Amniotic stem cell (primary cell): Measurements from ENCODE around the gene KMT5C.

Source experiments
- DNase-seq: peaks from one replicate; lab custom pipeline; 2025; lab: John Stamatoyannopoulos, UW

The KMT5C gene

DNA sequence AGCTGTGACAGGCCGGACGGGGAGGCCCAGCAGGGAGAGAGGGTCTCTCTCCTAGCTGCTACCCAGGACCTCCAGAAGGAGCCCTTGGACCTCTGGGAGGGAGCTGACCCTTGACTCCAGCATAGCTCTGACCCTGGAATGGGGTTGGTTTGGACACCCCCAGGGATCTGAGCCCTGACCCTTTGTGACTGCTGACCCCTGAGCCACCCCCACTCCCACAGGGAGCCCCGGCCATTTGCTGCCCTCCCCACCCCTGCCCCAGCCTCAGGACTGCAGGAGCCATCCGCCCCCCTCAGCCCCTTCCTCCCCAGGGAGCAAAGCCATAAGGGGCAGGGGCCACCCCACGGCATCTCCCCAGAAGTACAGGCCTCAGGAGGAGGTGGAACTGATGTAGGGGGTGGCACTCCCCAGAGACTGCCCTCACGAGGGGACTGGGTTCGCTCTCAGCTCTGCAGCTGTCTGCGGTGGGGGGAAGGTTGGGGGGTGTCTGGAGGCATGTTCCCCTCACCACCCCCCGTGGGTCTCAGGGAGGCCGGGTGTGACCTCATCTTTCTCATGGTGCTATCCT is 7.8 kb downstream of the KMT5C start:
- DNase-seq, result no peak

DNA sequence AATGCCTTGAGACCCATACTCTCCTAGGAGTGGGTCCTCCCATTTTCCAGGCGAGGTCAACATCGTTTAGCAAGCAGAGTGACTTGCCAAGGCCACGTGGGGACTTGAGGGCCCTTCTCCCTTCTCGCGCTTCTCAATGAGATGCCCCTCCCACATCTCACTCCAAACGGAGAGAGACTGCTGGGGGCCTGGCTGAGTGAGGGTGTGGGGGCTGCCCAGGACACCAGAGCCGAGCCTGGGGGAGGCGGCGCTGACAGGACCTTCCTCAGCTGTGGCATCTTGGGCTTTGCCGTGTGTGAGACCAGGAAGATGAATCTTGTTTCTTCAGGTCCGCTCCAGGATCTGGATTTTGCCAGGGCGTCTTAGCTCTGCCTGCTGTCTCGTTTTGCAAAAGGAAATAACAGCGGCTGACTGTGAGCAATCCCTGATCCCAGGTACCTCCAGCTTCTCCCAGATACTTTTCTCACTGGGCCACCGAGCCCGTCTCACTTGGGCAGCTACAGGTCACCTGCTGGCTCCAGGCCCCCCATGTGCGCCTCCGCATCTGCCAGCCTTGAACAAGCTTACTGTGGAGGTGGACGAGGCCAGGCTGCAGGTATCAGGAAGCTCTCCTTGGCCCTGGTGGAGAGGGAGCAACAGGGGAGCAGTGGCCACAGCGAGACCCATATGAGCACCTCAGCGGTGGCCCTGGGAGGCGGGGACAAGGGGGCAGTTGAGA is 8.8 kb downstream of the KMT5C start:
- DNase-seq, result no peak

DNA sequence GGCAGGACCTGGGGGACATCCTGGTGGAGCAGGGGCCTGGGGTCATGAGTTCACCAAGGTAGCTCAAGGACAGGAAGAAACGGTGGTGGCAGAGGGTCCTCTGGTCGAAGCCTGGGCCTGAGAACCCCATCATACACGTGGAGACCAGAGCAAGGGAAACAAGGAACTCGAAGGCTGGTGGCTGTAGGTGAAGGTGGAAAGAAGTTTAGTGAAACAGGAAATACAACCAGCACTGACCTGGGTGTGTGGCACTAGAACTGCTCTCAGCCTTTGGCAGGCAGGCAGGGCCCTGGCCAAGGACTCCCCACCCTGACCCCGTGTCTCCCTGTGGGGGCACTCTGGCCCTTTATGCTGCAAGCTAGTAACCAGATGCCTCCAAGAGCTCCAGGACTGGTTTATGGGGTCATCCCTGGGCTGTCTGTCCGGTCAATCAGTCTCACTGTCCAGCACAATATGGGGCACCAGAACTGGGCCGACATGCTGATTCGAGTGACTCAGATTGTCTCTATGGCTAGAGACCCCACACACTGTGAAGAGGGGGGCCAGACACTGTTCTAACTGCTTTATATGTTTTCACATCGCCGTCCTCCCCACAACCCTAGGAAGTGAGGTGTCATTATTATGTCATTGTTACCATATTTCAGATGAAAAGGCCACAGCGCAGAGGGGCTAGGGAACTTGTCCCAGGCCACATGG is 11.1 kb downstream of the KMT5C start:
- no peak for DNase-seq

DNA sequence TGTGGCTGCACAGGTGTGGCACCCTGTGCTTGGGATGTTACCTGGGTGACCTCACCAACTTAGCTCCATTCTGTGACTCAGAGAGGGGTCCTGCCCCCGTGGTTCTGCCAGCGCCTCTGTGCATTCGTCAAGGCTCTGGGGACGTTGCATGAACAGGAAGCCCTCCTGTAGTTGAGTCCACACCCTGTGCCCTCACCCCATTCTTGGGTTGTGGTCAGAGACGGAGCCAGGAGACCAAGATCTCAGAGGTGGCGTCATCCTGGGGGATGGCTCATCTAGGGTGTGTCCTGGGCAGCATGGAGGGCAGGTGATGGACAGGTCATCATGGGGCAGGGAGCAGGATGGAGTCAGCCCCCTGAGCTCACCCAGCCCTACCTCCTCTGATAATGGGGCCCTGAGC is 12.4 kb downstream of the KMT5C start:
- DNase-seq, result no peak

DNA sequence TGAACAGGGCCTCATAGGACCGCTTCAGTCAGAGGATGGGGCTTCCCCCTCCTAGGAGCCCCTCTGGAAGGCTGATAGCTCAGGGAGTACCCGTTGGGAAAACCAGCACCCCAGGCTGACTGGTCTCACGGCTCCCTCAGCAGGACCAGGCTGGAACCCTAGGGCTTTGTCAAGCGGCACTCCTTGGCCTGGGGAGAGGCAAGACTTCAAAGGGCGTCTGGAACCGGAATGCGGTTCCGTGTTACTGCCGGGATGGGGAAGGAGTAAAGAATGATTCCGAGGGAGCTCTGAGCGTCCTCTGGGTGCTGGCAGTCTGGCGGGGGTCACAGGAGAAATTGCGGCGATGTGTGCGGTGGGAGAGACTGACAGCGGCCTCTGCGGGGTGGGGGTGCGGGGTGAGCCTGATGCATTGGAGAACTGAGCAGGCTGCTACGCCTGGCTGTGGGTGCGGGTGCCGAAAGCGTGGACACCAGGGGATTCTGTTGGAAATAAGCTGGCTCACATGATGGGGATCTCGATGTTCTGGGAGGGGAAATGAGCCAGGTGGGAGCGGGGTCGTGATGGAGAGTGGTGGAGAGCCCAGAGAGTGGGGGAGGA is 13.0 kb downstream of the KMT5C start:
- no peak for DNase-seq

DNA sequence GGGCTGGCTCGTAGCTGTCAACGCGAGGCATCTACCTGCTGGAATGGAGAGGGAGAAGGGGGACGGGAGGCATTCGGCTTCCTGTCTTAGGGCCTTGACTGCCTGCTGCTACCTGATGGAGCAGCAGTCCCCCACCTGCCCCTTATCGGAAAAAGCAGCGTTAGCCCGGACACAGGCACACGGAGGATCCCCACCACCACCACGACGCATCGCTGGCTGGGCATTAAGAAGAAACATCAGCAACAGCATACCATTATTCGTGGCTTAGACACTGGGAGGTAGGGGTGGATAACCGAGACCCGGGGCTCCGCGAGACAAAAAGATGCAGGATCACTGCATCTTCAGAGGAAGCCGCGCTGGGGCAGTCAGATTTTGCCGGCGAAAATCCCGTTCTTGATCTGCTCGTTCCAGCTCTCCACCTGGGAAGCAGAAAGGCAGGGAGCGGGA is 13.7 kb downstream of the KMT5C start:
- no peak for DNase-seq

DNA sequence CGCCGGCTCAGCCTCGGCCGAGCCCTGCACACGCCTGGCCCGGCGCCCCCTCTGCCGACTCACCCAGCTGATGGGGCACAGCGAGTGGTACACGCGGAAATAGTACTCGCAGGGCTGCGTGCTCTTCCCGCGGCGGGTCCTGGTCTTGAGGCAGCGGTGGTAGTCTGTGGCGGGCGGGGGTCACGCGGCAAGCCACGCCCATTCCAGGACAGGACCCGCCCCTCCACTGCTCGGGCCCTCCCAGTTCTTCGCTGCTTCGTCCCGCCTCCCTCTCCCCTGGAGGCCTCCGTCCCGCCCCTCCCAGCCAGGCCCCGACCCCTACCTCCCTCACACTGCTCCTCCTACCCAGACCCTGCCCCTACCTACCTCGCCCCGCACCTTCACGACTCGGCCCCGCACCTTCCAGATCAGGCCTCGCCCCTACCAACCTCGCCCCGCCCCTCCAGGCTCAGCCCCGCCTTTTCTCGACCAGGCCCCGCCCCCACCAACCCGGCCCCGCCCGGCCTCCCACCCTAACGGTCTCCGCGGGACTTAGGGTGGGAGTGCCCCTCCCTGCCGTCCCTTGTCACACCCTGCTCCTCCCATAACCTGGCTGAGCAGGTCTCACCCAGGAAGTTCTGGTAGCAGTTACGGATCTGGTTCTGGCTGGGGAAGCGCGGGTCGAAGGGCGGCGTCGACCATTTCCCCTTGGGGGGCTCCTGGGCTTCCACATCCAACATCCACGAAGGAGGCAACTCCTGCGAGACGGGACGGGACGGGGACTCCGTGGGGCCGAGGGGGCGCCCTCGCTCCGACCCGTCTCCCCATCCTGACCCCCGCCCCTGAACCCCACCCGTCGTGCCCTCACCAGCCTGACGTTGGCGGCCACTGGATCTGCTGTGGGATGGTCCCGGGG is 14.4 kb downstream of the KMT5C start:
- DNase-seq, result no peak

DNA sequence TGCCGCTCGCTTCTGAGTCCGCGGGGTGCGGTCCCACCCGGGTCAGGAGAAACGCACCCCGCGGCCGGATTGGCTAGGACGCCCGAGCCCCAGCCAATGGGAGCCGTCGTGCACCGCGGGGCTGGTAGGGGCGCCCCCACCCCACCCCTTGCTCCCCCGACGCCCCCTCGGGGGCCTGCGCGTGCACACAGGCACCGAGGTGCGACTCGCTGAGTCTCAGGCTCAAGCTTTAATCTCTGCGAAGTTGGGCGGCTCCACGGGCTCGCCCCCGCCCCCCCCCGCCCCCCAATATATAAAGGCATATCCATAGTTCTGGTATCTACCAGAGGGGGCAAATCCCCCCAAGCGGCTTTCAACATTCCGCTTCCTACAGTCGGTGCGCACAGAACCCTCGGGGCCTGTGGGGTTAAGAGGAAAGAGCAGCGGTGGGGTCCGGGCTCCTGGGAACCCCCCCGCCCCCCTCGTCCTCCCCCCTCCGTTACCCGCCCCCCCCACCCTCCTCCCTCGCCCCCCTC is 15.1 kb downstream of the KMT5C start, which contains the start of gene COX6B2:
COX6B2 (minus strand) TSS at position 22 of the 515 bp plus-strand sequence. CDS start 198 bp downstream, outside the sequence.
- no peak for DNase-seq

DNA sequence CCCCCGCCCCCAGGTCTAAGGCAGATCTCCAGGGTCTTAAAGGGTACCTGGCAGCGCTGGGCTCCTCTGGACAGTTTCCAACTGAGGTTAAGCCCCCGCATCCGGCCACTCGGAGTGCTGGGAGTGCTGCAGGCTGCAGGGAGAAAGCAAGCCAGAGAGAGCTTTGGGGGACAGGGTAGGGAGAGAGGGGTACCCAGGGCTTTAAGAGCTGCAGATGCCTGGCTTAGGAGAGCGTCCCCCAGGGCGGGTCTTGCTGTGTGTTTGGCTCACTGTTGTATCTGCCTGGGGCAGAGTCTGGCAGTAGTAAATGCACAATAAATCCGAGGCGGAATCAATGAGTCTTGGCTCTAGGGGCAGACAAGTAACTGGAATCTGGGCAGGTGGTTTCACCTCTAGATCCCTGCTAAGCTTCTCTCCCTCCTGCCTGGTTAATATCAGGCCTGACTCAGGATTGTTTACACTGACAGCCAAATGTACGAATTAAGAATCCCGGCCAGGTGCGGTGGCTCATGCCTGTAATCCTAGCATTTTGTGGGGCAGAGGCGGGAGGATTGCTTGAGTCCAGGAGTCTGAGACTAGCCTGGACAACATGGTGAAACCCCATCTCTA is 15.6 kb downstream of the KMT5C start:
- DNase-seq, result no peak

DNA sequence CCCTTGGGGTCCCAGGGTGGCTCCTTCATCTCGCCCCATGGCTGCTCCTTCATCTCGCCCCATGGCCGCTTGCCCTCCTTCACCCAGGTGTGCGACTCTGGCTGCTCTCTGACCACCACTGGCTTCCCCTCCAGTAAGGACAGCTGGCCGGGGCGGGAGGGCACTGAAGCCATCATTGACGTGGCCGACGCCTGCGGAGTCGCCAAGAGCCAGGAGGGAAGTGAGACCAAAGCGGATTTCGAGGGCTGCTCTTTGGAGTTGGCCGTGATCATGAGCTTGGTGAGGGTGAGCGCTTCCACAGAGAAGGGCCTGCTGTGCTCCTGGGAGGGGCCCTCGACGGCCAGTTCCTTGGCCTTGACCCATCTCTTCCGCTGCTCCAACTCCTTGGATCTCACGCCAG is 18.8 kb downstream of the KMT5C start:
- no peak for DNase-seq

DNA sequence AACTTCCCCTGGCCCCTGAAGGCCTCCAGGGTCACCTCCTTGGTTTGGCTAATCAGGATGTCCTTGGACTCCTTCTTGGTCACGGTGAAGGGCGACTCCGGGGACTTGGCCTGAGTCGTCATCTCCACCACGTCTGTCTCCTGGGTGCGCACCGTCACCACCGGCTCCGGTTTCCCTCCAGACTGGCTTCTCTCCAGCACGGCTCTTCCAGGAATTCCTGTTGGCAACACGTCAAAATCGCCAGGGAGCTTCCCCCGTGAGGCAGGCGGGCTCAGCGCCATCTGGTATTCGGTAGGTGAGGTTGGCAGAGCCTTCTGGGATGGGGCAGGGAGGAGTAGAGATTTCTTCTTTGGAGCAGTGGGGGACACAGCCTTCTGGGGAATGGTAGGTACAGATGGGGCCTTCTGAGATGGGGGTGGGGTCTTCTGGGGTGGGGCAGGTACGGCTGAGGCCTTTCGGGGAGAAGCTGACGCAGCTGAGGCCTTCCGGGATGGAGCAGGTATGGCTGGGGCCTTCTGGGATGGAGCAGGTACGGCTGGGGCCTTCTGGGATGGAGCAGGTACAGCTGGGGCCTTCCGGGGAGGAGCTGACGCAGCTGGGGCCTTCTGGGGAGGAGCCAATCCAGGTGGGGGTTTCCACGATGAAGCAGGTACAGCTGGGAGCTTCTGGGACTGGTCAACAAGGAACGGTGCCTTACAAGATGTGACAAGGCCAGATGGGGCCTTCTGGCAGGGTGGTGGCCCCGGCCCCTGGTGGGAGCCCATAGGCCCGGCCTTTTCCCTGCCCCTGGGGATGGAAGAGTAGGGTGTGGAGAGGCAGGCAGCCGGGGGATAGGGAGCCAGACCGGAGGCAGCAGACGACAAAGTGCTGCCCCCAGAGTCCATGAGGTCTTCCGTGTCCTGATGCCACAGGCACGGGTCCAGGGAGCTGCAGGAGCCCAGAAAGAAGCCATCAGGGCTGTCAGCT is 19.6 kb downstream of the KMT5C start:
- no peak for DNase-seq

DNA sequence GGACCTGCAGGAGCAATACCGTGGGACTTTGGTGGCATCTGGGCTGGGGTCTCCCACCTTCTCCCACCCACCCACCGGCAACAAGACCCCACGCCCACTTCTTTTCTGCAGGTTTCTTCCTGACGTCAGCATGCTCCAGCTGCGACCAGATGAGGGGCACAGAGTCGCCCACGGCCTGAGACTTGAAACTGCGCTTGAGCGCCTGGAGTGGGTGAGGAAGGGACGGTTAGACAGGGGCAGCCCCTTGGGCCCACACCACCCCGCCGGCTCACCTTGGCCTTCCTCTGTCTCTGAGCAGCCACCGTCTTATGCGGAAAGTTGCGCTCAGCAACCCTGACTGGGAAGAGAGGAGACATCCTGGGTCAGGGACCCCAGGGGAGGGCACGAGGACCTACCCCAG is 21.2 kb downstream of the KMT5C start:
- no peak for DNase-seq

DNA sequence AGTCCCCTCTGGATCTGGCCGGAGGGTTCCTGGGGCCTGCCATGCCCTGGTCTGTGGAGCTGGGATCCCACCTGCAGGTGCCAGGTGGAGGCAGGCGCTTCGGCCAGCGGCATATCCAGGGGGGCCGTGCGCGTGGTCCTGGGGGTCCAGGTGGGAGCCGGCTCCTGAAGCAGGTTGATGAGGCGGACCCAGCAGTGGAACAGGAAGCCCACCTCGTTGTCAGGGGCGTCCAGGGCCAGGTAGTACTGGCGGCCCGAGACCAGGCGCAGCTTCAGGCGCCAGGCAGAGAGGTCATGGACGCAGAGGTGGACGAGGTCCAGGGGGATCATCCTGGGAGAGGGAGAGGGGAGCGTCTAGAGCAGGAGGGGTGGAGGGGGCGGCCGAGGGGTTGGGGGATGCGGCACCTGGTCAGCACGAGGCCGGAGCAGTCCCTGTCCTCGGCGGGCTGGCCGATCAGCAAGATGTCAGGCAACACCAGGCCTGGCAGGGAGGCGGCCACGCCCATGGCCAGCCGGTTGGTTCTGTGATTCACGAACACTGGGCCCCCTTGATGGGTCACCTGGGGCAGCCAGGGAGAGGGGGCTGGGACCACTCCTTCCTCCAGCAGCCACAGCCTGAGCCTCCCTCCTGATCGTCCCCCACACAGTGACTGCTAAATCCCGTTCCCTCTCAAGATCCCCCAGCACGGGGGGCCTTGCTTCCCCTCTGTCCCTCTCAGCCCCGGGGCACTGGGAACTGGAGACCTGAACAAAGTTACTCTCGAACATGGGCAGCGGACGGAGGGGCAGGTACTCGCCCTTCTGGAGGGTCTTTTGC is 22.7 kb downstream of the KMT5C start:
- no peak for DNase-seq

DNA sequence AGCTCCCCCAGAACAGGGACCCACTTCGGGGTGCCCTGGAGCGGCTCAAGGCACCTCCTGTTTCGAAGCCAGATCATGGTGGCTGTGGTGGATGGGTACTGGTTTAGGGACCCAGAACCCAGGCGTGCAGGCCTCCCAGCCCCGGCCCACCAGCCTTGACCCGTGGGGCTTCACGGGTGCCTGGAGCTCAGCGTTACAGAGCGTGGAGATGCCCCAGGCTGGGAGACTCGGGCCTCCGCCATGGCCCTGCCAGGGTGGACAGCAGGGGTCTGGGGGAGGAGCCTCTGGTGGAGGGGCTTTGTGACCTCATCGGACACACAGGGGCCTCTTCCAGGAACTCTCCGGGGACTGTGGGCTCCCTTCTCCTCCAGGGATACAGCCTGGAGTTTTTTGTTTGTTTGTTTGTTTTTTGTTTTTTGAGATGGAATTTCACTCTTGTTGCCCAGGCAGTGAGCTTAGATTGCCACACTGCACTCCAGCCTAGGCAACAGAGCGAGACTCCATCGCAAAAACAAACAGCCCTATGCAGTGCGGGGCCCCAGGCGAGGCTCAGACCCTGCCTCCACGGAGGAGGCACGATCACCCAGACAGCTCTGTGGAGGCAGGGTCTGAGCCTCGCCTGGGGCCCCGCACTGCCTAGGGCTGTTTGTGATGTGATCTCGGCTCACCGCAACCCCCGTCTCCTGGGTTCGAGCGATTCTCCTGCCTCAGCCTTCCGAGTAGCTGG is 23.5 kb downstream of the KMT5C start, which contains the start of gene GARIN5B:
GARIN5B (minus strand) TSS at position 271 of the 727 bp plus-strand sequence; CDS start at position 77, 194 bp downstream.
- no peak for DNase-seq

DNA sequence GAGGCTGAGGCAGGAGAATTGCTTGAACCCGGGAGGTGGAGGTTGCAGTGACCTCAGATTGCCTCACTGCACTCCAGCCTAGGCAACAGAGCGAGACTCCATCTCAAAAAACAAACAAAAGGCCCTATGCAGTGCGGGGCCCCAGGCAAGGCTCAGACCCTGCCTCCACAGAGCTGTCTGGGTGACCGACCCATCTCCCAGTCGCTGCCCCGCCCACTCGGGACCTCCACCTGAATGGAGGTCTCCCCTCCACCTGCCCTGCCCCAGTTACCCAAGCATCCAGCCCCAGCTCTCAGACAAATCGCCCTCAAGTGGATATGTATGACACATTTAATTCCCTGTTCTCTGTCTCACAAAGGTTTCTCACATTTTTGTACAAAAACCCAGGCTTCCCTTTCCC is 25.6 kb downstream of the KMT5C start:
- DNase-seq, result no peak

DNA sequence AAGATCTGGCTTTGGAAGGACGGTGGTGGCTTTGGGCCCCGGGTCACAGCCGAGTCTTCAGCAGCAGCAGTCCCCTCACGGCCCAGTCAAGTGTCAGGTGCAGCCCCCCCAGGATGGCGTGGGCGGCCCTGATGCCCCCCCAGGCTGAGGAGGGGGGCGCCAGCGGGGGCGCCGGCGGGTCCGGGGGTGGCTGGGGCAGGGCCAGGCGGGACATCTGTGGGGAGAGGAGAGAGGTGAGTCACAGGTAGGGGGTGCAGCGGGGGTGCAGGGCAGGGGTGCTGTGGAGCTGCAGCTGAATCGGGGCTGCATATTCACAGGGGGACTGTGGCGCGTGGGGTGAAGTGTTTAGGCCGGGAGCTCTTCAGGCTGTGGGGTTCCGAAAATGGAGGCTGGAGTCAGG is 26.3 kb downstream of the KMT5C start:
- DNase-seq, result no peak

DNA sequence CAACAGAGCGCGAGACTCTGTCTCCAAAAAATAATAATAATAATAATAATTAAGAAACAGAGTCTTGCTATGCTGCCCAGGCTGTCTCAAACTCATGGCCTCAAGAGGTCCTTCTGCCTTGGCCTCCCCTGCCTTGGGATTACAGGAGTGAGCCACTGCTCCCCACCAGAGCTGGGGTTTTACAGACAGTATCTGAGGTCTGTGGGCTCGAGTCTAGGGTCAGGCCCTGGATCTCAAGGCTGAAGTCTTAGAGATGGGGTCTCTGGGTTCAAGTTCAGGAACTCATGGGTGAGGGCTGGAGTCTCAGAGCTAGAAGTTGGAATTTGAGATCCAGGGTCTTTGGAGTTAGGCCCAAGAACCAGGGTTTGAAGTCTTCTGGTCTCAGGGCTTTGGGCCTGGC is 27.1 kb downstream of the KMT5C start:
- no peak for DNase-seq

DNA sequence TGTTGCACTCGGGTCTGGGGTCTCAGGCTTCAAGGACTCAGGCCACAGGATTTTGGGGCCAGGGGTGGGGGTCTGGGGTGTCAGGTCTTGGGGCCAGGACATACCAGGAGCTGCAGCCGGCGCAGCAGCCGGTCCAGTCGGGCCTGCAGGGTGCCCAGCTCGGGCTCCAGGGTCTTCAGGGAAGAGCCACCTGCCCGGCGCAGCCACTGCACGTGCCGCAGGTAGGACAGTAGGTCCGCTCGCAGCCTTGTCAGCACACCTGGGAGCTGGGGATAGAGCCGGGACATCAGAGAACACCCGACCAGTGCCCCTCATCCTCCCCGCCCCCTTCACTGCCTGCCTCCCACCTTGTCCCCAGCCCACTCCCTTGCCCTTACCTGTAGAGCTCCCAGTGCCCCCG is 28.4 kb downstream of the KMT5C start:
- DNase-seq, result no peak
